Retina (tissue), 1 donor: ENCODE data around the gene RBM20.

ENCODE experiments used
- DNase-seq: peaks from one replicate; pipeline ENCODE4 v3.0.0-alpha.2; 2016

Gene RBM20

DNA sequence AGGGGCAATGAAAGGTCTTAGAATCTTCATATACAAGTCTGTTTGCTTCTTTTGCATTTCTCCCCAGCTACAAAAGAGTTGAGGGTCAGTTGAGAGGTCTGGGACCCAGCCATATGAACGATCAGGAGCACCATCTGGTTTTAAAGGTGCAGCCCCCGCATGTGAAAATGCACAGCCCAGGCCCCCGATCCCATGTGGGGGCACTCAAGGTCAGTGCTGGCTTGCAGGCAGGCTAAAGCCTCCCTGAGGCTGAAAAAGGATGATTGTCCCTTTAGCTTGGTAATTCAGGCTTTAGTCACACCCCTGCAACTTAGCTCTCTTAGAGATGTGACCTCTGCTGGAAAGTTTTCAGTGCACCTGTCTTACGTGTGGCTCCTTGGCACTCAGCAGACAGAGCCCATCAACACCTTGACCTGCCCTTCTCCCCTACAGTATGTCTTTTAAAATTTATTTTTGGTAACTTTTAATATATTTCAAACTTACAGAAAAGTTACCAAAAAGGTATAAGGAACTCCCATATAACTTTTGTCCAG is 147.5 kb downstream of the RBM20 start:
- DNase-seq = no peak

- no peak for DNase-seq
Measured at GRCh38 chr10:110792476-110793125, 148.5 kb downstream of the RBM20 start.

GRCh38 chr10:110793128-110793812 is 149.1 kb downstream of the RBM20 start:
- peak; percentile 48 for DNase-seq

GRCh38 chr10:110793886-110794285 is 149.8 kb downstream of the RBM20 start:
- no peak for DNase-seq

- peak; percentile 85 for DNase-seq
Measured at GRCh38 chr10:110794808-110795207, 150.7 kb downstream of the RBM20 start.

DNA sequence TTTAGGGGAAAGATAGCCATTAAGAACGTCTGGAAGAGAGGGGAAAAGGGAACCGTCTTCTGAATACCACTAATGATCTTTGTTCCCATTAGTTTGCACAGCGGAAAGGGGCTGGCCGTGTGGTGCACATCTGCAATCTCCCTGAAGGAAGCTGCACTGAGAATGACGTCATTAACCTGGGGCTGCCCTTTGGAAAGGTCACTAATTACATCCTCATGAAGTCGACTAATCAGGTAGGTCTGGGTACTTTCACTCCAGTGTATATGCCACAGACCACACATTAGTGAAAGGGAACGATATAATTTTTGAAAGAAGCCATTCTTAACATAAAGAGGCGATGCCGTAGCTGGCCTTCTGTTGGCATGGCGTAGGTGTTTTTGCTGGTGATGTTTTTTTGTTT is 153.3 kb downstream of the RBM20 start:
- DNase-seq = no peak

GRCh38 chr10:110798340-110798739 is 154.2 kb downstream of the RBM20 start:
- no peak for DNase-seq

DNA sequence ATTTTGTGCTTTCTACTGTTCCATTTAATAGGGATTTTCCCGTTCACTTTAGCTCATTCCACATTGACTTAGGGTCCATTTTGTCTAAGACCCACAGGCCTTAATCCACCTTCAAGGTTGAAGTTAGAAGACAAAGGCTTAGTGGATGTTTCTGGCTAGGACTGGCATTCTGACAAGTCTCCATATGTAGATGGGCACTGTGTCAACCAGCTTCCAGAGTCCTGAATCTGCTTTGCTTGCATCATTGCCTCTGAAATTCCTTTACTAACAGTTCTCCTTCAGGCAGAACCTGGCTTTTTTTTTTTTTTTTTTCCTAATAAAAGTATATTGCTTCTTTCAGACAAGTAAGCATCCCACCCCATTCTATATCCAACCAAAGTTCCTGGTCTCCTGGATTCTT is 158.0 kb downstream of the RBM20 start:
- DNase-seq = no peak

DNA sequence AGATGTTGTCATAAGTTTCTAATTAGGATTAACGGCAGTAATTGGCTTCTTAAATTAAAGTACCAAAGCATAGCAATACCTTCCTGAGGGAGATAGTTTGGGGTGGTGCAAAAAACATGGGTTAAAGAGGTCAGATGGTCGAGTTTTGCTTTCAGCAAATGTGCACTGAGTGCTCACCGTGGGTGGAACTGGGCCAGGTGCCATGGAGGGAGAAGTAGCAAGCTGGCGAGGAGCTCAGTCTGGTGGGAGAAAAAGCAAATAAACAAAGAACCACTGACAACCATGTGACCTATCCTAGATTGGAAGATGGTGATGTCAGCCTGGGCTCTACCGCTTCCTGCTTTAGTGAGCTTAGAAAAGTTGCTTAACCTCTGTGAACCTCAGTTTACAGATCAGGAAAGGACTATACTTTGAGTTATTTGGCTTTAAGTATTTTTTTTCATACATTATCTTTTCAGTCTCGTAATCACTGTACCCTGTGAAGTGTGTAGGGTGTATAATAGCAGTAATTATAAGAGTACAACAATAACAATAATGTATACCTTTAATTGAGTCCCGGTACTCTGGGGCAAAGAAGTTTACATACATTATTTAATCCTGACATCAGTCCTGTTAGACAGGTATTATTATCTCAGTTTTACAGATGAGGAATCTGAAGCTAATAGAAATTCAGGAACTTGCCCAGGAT is 158.6 kb downstream of the RBM20 start:
- no peak for DNase-seq

GRCh38 chr10:110803239-110803749 is 159.2 kb downstream of the RBM20 start:
- DNase-seq = peak; percentile 44

GRCh38 chr10:110803830-110804338 is 159.7 kb downstream of the RBM20 start:
- peak; percentile 68 for DNase-seq

DNA sequence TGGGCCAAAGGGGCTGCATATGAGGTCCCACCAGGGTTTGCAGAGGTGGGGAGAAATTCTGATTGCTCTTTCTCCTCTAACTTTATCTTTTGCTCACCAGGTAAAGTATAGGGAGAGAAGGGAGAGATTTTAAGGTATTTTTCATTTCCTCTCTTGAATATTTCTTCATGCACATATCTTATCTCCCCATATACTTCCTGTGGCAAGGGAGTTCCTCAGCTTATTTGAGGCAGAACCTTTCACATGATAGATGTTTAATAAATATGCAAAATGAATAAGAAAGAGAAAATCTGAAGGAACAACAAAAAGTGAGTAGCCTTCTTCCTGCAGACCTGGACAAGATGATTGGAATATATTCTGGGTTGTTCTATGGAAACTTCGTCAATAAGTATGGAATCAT is 160.2 kb downstream of the RBM20 start:
- DNase-seq = no peak

GRCh38 chr10:110805292-110805691 is 161.2 kb downstream of the RBM20 start:
- no peak for DNase-seq

DNA sequence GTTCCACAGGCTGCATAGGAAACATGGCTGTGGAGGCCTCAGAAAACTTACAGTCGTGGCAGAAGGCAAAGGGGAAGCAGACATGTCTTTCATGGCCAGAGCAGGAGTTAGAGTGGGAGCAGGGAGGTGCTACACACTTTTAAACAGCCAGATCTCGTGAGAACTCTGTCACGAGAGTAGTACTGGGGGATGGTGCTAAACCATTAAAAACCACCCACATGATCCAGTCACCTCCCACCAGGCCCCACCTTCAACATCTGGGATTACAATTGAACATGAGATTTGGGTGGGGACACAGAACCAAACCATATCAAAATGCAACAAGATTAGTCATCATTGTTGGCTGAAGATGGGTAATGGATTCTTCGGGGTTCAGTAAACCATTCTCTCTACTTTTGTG is 162.2 kb downstream of the RBM20 start:
- no peak for DNase-seq

DNA sequence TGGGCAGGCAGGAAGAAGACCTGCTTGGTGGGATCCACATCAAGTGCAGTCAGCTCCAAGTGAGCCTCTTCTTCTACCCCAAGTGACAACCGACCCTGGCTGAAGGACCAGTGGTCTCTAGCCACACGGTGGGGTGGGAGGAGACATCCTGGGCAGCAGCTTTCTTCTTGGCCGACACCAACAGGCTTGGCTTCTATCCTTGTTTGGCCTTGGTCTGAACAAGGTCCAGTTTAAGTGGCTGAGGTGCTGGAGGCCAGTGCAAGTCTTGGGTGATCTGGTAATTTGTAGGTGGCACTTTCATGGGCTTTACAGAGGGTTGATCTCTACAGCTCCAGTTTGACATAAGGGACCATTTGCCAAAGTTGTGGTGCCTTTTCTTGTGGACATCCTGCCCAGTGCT is 164.0 kb downstream of the RBM20 start:
- DNase-seq = no peak

DNA sequence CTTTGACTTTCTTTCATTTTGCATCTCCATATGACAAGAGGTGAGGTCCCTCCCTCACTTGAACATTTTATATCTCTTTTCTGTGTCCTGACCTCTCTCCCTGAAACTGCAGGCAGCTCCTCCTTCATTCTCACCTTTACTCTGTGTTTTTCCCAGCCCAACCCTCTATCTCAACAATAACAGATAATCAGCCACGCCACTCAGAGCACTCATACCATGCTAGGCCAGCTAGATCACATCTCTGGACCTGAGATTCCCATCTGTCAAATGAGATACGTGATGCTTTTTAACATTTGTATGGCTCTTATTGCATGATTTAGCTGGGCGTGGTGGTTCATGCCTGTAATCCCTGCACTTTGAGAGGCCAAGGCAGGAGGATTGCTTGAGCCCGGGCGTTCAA is 164.5 kb downstream of the RBM20 start:
- DNase-seq = no peak

DNA sequence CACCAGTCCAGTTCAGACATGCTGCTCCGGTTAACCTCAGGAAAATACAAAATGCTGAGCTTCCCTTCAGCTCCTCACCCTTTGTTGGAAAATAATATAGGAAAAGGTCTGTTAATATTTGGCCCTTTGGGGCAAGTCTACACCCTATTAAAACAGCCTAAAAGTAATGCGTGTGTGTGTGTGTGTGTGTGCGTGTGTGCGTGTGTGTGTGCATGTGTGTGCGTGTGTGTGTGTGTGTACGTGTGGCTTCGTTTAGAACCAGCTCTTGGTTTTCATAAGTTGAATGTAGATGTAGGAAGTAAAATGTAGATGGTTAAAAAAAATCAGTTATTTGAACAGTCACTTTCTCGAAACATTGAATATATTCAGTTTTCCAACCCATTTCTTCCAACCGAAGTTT is 166.5 kb downstream of the RBM20 start:
- DNase-seq = no peak

DNA sequence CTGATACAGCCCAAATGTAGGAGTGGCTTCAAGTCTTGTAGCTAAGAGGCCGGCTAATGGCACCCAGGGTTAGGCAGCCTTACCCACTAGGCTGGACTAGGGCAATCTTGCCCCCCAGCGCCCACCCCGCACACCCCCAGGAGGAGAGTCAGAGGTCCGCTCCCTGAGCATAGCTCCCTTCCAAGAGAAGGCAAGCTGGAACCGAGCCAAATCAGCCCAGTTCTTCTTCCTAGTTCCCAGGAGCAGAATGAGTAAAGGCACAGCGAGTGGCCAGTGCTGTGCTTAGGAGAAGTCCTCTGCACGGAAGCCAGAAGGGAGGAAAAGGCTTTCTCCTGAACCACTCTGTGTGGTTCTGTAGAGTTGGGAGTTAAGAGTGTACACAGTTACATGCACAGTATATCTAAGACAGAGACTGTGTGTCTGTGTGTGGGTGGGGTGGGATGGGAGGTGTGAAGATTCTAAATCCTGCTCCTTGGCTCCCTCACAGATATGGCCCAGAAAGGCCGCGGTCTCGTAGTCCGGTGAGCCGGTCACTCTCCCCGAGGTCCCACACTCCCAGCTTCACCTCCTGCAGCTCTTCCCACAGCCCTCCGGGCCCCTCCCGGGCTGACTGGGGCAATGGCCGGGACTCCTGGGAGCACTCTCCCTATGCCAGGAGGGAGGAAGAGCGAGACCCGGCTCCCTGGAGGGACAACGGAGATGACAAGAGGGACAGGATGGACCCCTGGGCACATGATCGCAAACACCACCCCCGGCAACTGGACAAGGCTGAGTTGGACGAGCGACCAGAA is 167.8 kb downstream of the RBM20 start:
- DNase-seq = no peak

- no peak for DNase-seq
Measured at GRCh38 chr10:110812583-110812982, 168.4 kb downstream of the RBM20 start.

- no peak for DNase-seq
Measured at GRCh38 chr10:110813743-110814472, 169.8 kb downstream of the RBM20 start.

- DNase-seq = no peak
Measured at GRCh38 chr10:110815354-110816004, 171.3 kb downstream of the RBM20 start.
